ENCODE measurements around the gene PVALEF.

The PVALEF gene

GRCh38 chr17:81128774-81129173 lies 36.5 kb upstream of the PVALEF start:
- no peak for DNase-seq (ENCODE audit: low read depth)

- no peak for DNase-seq (ENCODE audit: low read depth)
Observed at GRCh38 chr17:81129289-81129688, 36.0 kb upstream of the PVALEF start.

GRCh38 chr17:81129711-81130367 lies 35.5 kb upstream of the PVALEF start:
- DNase-seq (ENCODE audit: low read depth): no peak

- DNase-seq (ENCODE audit: low read depth): no peak
Observed at GRCh38 chr17:81130385-81131361, 34.6 kb upstream of the PVALEF start.

- DNase-seq (ENCODE audit: low read depth): no peak
Observed at GRCh38 chr17:81131486-81132196, 33.7 kb upstream of the PVALEF start.

GRCh38 chr17:81132197-81132540 lies 33.1 kb upstream of the PVALEF start:
- no peak for DNase-seq (ENCODE audit: low read depth)

- no peak for DNase-seq (ENCODE audit: low read depth)
Observed at GRCh38 chr17:81132770-81133723, 32.3 kb upstream of the PVALEF start.

GRCh38 chr17:81134064-81134781 lies 31.1 kb upstream of the PVALEF start:
- no peak for DNase-seq (ENCODE audit: low read depth)

- no peak for DNase-seq (ENCODE audit: low read depth)
Observed at GRCh38 chr17:81135505-81136278, 29.6 kb upstream of the PVALEF start.

- DNase-seq (ENCODE audit: low read depth): no peak
Observed at GRCh38 chr17:81136366-81136765, 28.9 kb upstream of the PVALEF start.

- no peak for DNase-seq (ENCODE audit: low read depth)
Observed at GRCh38 chr17:81137248-81137647, 28.1 kb upstream of the PVALEF start.

GRCh38 chr17:81138083-81138482 lies 27.2 kb upstream of the PVALEF start:
- no peak for DNase-seq (ENCODE audit: low read depth)

GRCh38 chr17:81138500-81138899 lies 26.8 kb upstream of the PVALEF start:
- no peak for DNase-seq (ENCODE audit: low read depth)

- DNase-seq (ENCODE audit: low read depth): no peak
Observed at GRCh38 chr17:81139428-81139827, 25.9 kb upstream of the PVALEF start.

GRCh38 chr17:81140018-81140417 lies 25.3 kb upstream of the PVALEF start:
- no peak for DNase-seq (ENCODE audit: low read depth)

- no peak for DNase-seq (ENCODE audit: low read depth)
Observed at GRCh38 chr17:81140695-81141094, 24.6 kb upstream of the PVALEF start.

- peak; percentile 24 for DNase-seq (ENCODE audit: low read depth)
Observed at GRCh38 chr17:81142301-81143199, 22.8 kb upstream of the PVALEF start.

GRCh38 chr17:81143200-81143527 lies 22.1 kb upstream of the PVALEF start:
- no peak for DNase-seq (ENCODE audit: low read depth)

GRCh38 chr17:81143717-81144422 lies 21.4 kb upstream of the PVALEF start:
- no peak for DNase-seq (ENCODE audit: low read depth)
